Measurements from ENCODE around the gene MAN1B1. TPM values are rescaled to one million over a fixed set of nuclear protein-coding genes. Genes with fewer than 3 reads are reported as not detected.

Gene MAN1B1
- total RNA-seq, 1 experiment from 2014 or later = 46.5 TPM

DNA sequence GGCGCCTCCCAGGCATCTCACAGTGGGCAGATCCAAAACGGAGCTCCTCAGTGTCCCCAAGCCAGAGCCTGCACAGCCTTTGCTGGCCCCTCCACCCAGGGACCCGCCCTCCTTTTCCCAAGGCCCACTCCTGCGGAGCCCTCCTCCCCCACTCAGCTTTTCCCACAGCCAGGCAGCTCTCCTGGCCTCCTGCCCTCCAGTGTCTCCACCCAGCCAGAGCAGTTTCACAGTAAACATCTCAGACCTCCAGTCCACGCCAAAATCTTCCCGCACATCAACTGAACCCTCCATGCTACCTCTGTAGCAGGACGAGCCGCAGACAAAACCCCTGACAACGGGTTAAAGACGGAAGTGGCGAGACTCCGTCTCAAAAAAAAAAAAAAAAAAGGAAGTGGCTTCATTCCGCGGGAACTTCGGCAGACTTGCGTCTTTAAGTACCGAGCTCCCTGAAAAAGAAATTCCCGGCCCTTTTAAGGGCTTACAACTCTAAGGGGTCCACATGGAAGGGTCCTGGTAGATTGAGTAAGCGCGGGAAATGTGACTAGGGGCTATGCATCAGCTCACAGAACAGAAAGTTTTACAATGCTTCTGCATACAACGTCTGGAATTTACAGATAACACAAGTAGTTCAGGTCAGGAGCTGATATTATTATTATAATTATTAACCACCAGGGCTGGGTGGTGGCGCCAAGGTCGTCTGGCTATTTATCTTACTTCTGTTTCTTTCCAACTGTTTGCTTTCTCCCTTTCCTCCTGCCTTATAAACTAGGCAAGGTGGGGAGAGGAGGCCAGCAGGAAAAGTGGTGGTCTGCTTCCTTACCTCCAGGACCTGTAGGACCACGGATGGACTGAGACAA is 40.7 kb downstream of the MAN1B1 start:
- H3K4me3 Mint-ChIP-seq (ENCODE audit: unreplicated experiment) = peak overlapping the region; percentile 77
- intact Hi-C loops (cut with micrococcal nuclease) = no loop called here
- ChIA-PET CTCF (interaction anchor here (0.6 to 2.2 kb wide), 7 partner anchors 73 to 361 kb away, joined by 3 to 9 read pairs (median 3); partner anchors contain the start of genes CYSRT1, RNF224 and TPRN), POLR2A (interaction anchor here (0.6 to 3.6 kb wide), 15 partner anchors 10 to 480 kb away, joined by 3 to 22 read pairs (median 4); partner anchors contain the start of genes ANAPC2, MAN1B1, NDOR1 and SSNA1)
- H3K36me3 Mint-ChIP-seq (ENCODE audit: insufficient read depth, unreplicated experiment) = peaks cover 9% of the 10 kb centered on the region
- H3K27me3 Mint-ChIP-seq (ENCODE audit: insufficient read depth, unreplicated experiment) = no peaks in the 10 kb centered on the region
- H3K27ac Mint-ChIP-seq (ENCODE audit: low read depth, unreplicated experiment) = peak overlapping the region; percentile 77
- H3K4me1 Mint-ChIP-seq (ENCODE audit: insufficient read depth, unreplicated experiment) = peaks cover 18% of the 10 kb centered on the region
- BruUV-seq (replicated peaks) = no TSS peak
- DNase-seq (ENCODE audit: unreplicated experiment) = no peak
- TF ChIP-seq, protein P1, sequence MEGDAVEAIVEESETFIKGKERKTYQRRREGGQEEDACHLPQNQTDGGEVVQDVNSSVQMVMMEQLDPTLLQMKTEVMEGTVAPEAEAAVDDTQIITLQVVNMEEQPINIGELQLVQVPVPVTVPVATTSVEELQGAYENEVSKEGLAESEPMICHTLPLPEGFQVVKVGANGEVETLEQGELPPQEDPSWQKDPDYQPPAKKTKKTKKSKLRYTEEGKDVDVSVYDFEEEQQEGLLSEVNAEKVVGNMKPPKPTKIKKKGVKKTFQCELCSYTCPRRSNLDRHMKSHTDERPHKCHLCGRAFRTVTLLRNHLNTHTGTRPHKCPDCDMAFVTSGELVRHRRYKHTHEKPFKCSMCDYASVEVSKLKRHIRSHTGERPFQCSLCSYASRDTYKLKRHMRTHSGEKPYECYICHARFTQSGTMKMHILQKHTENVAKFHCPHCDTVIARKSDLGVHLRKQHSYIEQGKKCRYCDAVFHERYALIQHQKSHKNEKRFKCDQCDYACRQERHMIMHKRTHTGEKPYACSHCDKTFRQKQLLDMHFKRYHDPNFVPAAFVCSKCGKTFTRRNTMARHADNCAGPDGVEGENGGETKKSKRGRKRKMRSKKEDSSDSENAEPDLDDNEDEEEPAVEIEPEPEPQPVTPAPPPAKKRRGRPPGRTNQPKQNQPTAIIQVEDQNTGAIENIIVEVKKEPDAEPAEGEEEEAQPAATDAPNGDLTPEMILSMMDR (IDR thresholded peaks at IDR 0.05; ENCODE audit: unreplicated experiment) = no peak
- no peaks in the 10 kb centered on the region for H3K9me3 Mint-ChIP-seq (ENCODE audit: unreplicated experiment)

DNA sequence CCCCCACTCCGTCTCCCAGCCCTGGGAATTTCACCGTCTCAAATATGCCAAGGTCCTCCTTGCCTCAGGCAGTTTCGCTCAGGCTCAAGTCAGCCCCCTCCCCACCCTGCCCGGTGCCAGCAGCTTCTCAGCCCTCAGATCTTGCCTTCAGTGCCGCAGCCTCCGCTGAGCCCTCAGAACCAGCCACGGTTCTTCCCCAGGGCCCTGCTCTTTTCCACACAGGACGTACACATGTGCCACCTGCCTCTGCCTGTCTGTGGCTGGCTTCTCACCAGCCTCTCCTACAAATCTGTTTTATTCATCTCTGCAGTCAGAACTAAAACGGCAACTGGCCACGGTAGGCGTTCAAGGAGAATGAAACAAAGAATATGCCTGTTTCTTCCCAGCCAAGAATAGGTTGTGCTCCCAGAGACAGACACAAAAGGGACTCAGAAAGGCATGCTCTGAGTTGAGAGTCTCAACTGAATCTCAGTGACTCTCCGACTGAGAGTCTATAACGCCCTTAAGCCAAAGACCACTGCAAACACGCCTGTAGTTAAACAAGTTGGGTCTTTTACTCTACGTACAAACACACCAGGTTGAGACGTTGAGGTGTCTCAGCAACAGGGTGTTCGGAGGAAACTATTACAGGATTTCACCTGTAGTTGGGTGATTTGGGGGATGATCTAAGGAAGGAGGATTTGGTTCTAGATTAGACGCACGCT is 41.5 kb downstream of the MAN1B1 start:
- ChIA-PET POLR2A (interaction anchor here (0.6 to 3.6 kb wide), 19 partner anchors 13 to 479 kb away, joined by 3 to 30 read pairs (median 6); partner anchors contain the start of genes ANAPC2, EXD3, MAN1B1 and NDOR1), CTCF (interaction anchor here (1.2 to 2.2 kb wide), 5 partner anchors 73 to 128 kb away, joined by 3 to 9 read pairs (median 5); partner anchors contain the start of genes CYSRT1, RNF224 and TPRN)
- H3K9me3 Mint-ChIP-seq (ENCODE audit: unreplicated experiment) = no peaks in the 10 kb centered on the region
- no TSS peak for BruUV-seq (replicated peaks)
- peak overlapping the region; percentile 77 for H3K4me3 Mint-ChIP-seq (ENCODE audit: unreplicated experiment)
- intact Hi-C loops (cut with micrococcal nuclease) = no loop called here
- peak; percentile 18 for DNase-seq (ENCODE audit: unreplicated experiment)
- H3K27me3 Mint-ChIP-seq (ENCODE audit: insufficient read depth, unreplicated experiment) = no peaks in the 10 kb centered on the region
- TF ChIP-seq, protein P1 (IDR thresholded peaks at IDR 0.05; ENCODE audit: unreplicated experiment) = no peak
- H3K27ac Mint-ChIP-seq (ENCODE audit: low read depth, unreplicated experiment) = peak overlapping the region; percentile 77
- peaks cover 9% of the 10 kb centered on the region for H3K36me3 Mint-ChIP-seq (ENCODE audit: insufficient read depth, unreplicated experiment)
- H3K4me1 Mint-ChIP-seq (ENCODE audit: insufficient read depth, unreplicated experiment) = peaks cover 18% of the 10 kb centered on the region

DNA sequence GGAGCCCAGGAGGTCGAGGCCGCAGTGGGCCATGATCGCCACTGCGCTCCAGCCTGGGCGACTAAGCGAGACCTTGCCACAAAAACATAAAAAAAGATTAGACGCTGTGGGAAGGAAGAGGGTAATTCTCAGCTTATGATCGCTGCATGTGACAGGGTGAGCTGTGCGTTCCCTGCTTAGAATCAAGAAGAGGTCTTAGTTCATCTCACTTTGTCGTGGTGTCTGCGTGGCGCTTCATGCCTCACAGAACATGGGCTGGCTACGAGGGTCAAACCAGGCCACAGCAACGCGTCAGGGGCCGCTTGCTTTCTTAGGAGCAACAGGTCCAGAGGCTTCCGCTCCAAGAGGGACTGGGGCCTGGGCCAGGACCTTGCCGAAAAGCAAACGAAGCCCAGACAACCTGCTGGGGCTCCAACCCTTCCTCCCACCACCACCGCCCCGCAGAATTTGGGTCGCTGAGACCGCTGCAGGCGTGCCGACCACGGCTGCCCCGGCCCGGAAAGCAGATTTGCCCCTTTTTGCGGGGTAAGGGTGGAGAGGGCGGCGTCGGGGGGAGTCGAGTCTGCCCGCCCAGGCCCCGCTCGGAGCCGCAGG is 42.2 kb downstream of the MAN1B1 start:
- POLR2A ChIA-PET = interaction anchor here (0.6 to 3.6 kb wide), 29 partner anchors 11 to 406 kb away, joined by 3 to 41 read pairs (median 5); partner anchors contain the start of genes ANAPC2, CLIC3, EXD3 and GRIN1
- no peaks in the 10 kb centered on the region for H3K27me3 Mint-ChIP-seq (ENCODE audit: insufficient read depth, unreplicated experiment)
- intact Hi-C loops (cut with micrococcal nuclease) = no loop called here
- H3K9me3 Mint-ChIP-seq (ENCODE audit: unreplicated experiment) = no peaks in the 10 kb centered on the region
- CTCF ChIA-PET = interaction anchor here (1.0 to 1.6 kb wide), 4 partner anchors 60 to 108 kb away, joined by 4 to 12 read pairs (median 6); partner anchors contain the start of genes ANAPC2, CYSRT1, RNF224 and SSNA1
- peak overlapping the region; percentile 77 for H3K27ac Mint-ChIP-seq (ENCODE audit: low read depth, unreplicated experiment)
- H3K4me3 Mint-ChIP-seq (ENCODE audit: unreplicated experiment) = peak overlapping the region; percentile 77
- peak; percentile 29 for DNase-seq (ENCODE audit: unreplicated experiment)
- TSS peak; percentile 49 for BruUV-seq (replicated peaks)
- H3K4me1 Mint-ChIP-seq (ENCODE audit: insufficient read depth, unreplicated experiment) = peaks cover 18% of the 10 kb centered on the region
- H3K36me3 Mint-ChIP-seq (ENCODE audit: insufficient read depth, unreplicated experiment) = peaks cover 9% of the 10 kb centered on the region
- TF ChIP-seq, protein P1 (IDR thresholded peaks at IDR 0.05; ENCODE audit: unreplicated experiment) = no peak

All from MCF 10A (cell line).